Breast epithelium (tissue), 4 donors: ENCODE data around the gene THEMIS2. TPM values are rescaled to one million over a fixed set of nuclear protein-coding genes. Genes with fewer than 3 reads are reported as not detected.
A peak's percentile ranks its signal among the peaks of the same experiment; 100 is the strongest.

Experiments
- DNase-seq, 2 donors: peaks; one replicate each; pipeline ENCODE4 v3.0.0-alpha.2; 2019; ENCODE audit warnings: low spot score in 2 of 2
- H3K27ac ChIP-seq, 2 donors: fragments of 200-600 bp; sonication (generic) in 1 of 2; one replicate each; pipeline ENCODE4 v1.5.1; 2016 to 2019; ENCODE audit warnings: mild to moderate bottlenecking in 1 of 2
- H3K27me3 ChIP-seq, 2 donors: fragments of 200-600 bp; sonication (generic) in 1 of 2; one replicate each; pipeline versions ENCODE4 v1.5.1 to v1.6.0; 2017 to 2019; ENCODE audit warnings: control low read depth in 1 of 2, mild to moderate bottlenecking in 1 of 2
- H3K36me3 ChIP-seq: fragments of 200-600 bp; one replicate; pipeline ENCODE4 v1.5.1; 2019
- H3K4me1 ChIP-seq, 2 donors: fragments of 200-600 bp; sonication (generic); one replicate each; pipeline ENCODE4 v1.5.1; 2016 to 2019; ENCODE audit warnings: control low read depth in 1 of 2
- H3K4me3 ChIP-seq, 3 donors: fragments of 200-600 bp; sonication (generic); 1 replicate in 2 of 3; 2 replicates in 1 of 3; pipeline ENCODE4 v1.5.1; 2016 to 2019; ENCODE audit warnings: mild to moderate bottlenecking in 3 of 3, moderate library complexity in 2 of 3
- H3K9me3 ChIP-seq, 2 donors: fragments of 200-600 bp; sonication (generic) in 1 of 2; one replicate each; pipeline ENCODE4 v1.5.1; 2016 to 2019; ENCODE audit warnings: control low read depth in 1 of 2
- POLR2A ChIP-seq: fragments of 450-650 bp; IDR thresholded peaks from one replicate; pipeline ENCODE4 v1.6.1; 2016; ENCODE audit warnings: antibody characterized with exemption, mild to moderate bottlenecking, moderate library complexity
- POLR2AphosphoS5 ChIP-seq, 3 donors: sonication (generic); formaldehyde crosslinking; IDR thresholded peaks; one replicate each; pipeline ENCODE4 v1.6.1; 2017; ENCODE audit warnings: antibody characterized with exemption in 3 of 3
- intact Hi-C: fragments of 100-400 bp; cut with DNase I; formaldehyde crosslinking; loops from one replicate; pipeline ENCODE4 v1.15.1; 2023; ENCODE audit warnings: low total_unique reads
- total RNA-seq, 3 donors: library from RNA; depleted of rRNA; stranded (reverse); fragments of >200 nt; gene quantifications; one replicate each; pipeline ENCODE4 v1.1.0, GENCODE V29; 2016
- TF ChIP-seq, protein P1 (sequence below), 3 donors: fragments of 450-650 bp; IDR thresholded peaks; one replicate each; pipeline ENCODE4 v1.5.1; 2016 to 2017; ENCODE audit warnings: antibody characterized with exemption in 3 of 3, mild to moderate bottlenecking in 3 of 3, moderate library complexity in 3 of 3

THEMIS2 gene
- total RNA-seq, 3 donors from 2014 or later, result 22.0 to 52.0 (median 25.6) TPM

- intact Hi-C loops, result no loop called here
Observed at GRCh38 chr1:27831568-27832410, 40.6 kb upstream of the THEMIS2 start.

DNA sequence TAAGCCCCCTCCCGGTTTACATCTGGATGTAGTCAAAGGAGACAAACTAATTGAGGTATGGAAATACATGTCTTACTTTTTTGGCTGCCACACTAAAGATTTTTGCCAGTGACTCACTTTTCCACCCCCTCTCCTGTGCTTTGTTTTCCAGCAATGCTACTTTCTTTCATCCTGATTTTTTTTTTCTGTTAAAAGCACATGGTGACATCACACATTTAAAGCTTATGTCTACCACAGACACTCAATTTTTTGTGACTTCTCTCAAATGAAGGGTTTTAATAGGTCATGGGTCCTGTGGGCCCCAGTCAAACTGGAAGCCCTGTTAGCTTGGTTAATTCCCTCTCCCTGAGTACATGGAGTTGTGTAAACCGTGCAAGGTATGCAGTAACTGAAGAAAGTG is 39.6 kb upstream of the THEMIS2 start:
- DNase-seq, result no peak
- Histone ChIP-seq H3K27ac (no peak overlapping the region), H3K4me3 (no peak overlapping the region), H3K36me3 (no peaks in the 10 kb centered on the region), H3K27me3 (no peaks in the 10 kb centered on the region), H3K4me1 (peaks cover 5 to 14% of the 10 kb centered on the region in 2 donors), H3K9me3 (no peaks in the 10 kb centered on the region)
- no peak for TF ChIP-seq POLR2AphosphoS5 (IDR thresholded peaks at IDR 0.05)
- TF ChIP-seq POLR2A, result no peak
- TF ChIP-seq, protein P1, sequence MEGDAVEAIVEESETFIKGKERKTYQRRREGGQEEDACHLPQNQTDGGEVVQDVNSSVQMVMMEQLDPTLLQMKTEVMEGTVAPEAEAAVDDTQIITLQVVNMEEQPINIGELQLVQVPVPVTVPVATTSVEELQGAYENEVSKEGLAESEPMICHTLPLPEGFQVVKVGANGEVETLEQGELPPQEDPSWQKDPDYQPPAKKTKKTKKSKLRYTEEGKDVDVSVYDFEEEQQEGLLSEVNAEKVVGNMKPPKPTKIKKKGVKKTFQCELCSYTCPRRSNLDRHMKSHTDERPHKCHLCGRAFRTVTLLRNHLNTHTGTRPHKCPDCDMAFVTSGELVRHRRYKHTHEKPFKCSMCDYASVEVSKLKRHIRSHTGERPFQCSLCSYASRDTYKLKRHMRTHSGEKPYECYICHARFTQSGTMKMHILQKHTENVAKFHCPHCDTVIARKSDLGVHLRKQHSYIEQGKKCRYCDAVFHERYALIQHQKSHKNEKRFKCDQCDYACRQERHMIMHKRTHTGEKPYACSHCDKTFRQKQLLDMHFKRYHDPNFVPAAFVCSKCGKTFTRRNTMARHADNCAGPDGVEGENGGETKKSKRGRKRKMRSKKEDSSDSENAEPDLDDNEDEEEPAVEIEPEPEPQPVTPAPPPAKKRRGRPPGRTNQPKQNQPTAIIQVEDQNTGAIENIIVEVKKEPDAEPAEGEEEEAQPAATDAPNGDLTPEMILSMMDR (IDR thresholded peaks at IDR 0.05), result no peak
- intact Hi-C loops, result no loop called here

More at GRCh38 chr1:27831568-27832410, 40.6 kb upstream of the THEMIS2 start:
- Histone ChIP-seq H3K36me3 (no peaks in the 10 kb centered on the region), H3K27ac (no peak overlapping the region), H3K9me3 (no peaks in the 10 kb centered on the region), H3K27me3 (no peaks in the 10 kb centered on the region), H3K4me1 (peaks cover 5 to 14% of the 10 kb centered on the region in 2 donors), H3K4me3 (peak overlapping the region; percentile 72 to 94 (median 74))
- no peak for TF ChIP-seq POLR2A
- no peak for TF ChIP-seq POLR2AphosphoS5 (IDR thresholded peaks at IDR 0.05)
- TF ChIP-seq, protein P1 (IDR thresholded peaks at IDR 0.05), result no peak
- no peak for DNase-seq

GRCh38 chr1:27833470-27833869 is 38.9 kb upstream of the THEMIS2 start:
- intact Hi-C loops, result no loop called here
- no peak overlapping the region for H3K27ac ChIP-seq
- no peaks in the 10 kb centered on the region for H3K9me3 ChIP-seq
- TF ChIP-seq POLR2A, result no peak
- TF ChIP-seq, protein P1 (IDR thresholded peaks at IDR 0.05), result no peak
- TF ChIP-seq POLR2AphosphoS5 (IDR thresholded peaks at IDR 0.05), result no peak
- H3K27me3 ChIP-seq, result no peaks in the 10 kb centered on the region
- DNase-seq, result no peak
- H3K4me3 ChIP-seq, result no peak overlapping the region
- H3K36me3 ChIP-seq, result no peaks in the 10 kb centered on the region
- peaks cover 5 to 14% of the 10 kb centered on the region in 2 donors for H3K4me1 ChIP-seq

- intact Hi-C loops, result no loop called here
- no peaks in the 10 kb centered on the region for H3K36me3 ChIP-seq
- peaks cover 5 to 14% of the 10 kb centered on the region in 2 donors for H3K4me1 ChIP-seq
- TF ChIP-seq POLR2A, result no peak
- TF ChIP-seq, protein P1 (IDR thresholded peaks at IDR 0.05), result no peak
- TF ChIP-seq POLR2AphosphoS5 (IDR thresholded peaks at IDR 0.05), result no peak
- H3K4me3 ChIP-seq, result no peak overlapping the region
- no peaks in the 10 kb centered on the region for H3K27me3 ChIP-seq
- no peaks in the 10 kb centered on the region for H3K9me3 ChIP-seq
- DNase-seq, result no peak
- H3K27ac ChIP-seq, result no peak overlapping the region
Observed at GRCh38 chr1:27835046-27835445, 37.3 kb upstream of the THEMIS2 start.

DNA sequence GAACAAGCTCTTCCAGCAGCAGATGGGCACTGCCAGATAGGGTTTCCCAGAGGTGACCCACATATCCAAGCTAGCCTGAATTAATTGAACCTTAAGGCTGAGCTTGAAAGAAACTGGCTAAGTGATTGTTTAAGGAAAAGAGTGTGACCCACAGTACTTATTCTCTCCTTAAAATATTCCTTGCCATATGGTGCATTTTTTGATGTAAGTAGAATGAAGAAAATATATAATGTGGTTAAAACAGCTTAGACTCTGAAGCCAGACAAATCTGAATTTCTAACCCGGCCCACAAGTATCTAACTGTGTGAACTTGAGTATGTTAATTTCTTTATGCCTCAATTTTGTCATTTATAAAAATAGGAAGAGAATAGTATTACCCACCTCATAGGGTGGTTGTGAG is 36.8 kb upstream of the THEMIS2 start:
- H3K9me3 ChIP-seq, result no peaks in the 10 kb centered on the region
- H3K27me3 ChIP-seq, result no peaks in the 10 kb centered on the region
- DNase-seq, result no peak
- no peak overlapping the region for H3K27ac ChIP-seq
- TF ChIP-seq POLR2A (no peak), POLR2AphosphoS5 (IDR thresholded peaks at IDR 0.05) (no peak)
- TF ChIP-seq, protein P1 (IDR thresholded peaks at IDR 0.05), result no peak
- no peaks in the 10 kb centered on the region for H3K36me3 ChIP-seq
- peaks cover 5 to 14% of the 10 kb centered on the region in 2 donors for H3K4me1 ChIP-seq
- intact Hi-C loops, result no loop called here
- no peak overlapping the region for H3K4me3 ChIP-seq
